HCT116 (cell line): ENCODE data around the gene FOXL2. TPM values are rescaled to one million over a fixed set of nuclear protein-coding genes. Genes with fewer than 3 reads are reported as not detected.

ENCODE experiments used
- ATAC-seq: fragments of 200-7000 bp; cut with Tn5 transposase; 2 replicates; pipeline ENCODE4 v1.9.1; 2020; ENCODE audit warnings: mild to moderate bottlenecking, moderate library complexity
- BruUV-seq: library from RNA; stranded (reverse); fragments of 400-500 nt; replicated peaks from 2 replicates; lab custom pipeline; 2021; lab: Mats Ljungman, UMichigan
- CTCF ChIA-PET: fragments of 300-600 bp; sonication (Branson Sonifier 250); formaldehyde crosslinking; loops from one replicate; lab custom pipeline; 2021; ENCODE audit warnings: antibody characterized with exemption; lab: Charles Lee
- POLR2A ChIA-PET: fragments of 300-600, 350-600 bp; sonication (Branson Sonifier 250); formaldehyde crosslinking; loops from one replicate; lab custom pipeline; 2021; ENCODE audit warnings: antibody characterized with exemption; lab: Charles Lee
- RAD21 ChIA-PET, 2 experiments: fragments of 300-600 bp; sonication (Branson Sonifier 250); formaldehyde crosslinking; loops; one replicate each; lab custom pipeline; 2023; ENCODE audit warnings: low total read pairs in 2 of 2; ENCODE audit not compliant: uncharacterized antibody in 2 of 2, unreplicated experiment in 2 of 2, low non-redundant PET in 1 of 2; lab: Charles Lee
- DNase-seq: peaks from one replicate; pipeline ENCODE4 v3.0.0-alpha.2; 2010; ENCODE audit warnings: low read depth, low spot score
- H2AFZ ChIP-seq: fragments of 200-600 bp; shearing (Covaris generic), sonication (generic); 2 replicates; pipeline ENCODE4 v1.6.1; 2017; ENCODE audit warnings: low read depth, mixed run types, mixed read lengths, antibody characterized with exemption, low read length; ENCODE audit not compliant: poor library complexity, severe bottlenecking
- H3K27ac ChIP-seq: 2 replicates; pipeline ENCODE4 v1.5.1; 2012; ENCODE audit warnings: low read depth, low read length
- H3K27me3 ChIP-seq: fragments of 200-600 bp; sonication (generic); 2 replicates; pipeline ENCODE4 v1.6.1; 2016; ENCODE audit warnings: mixed run types, low read length, mixed read lengths; ENCODE audit not compliant: insufficient read depth
- H3K36me3 ChIP-seq, 2 experiments: fragments of 200-500 bp in 1 of 2; fragments of 200-600 bp in 1 of 2; sonication (Bioruptor generic) in 1 of 2; sonication (generic) in 1 of 2; 2 replicates each; pipeline versions ENCODE4 v1.5.1 to v1.6.1; 2014 to 2016; ENCODE audit warnings: low read length in 2 of 2, inconsistent platforms in 1 of 2, mixed read lengths in 1 of 2, mixed run types in 1 of 2; ENCODE audit not compliant: insufficient read depth in 2 of 2, control insufficient read depth in 1 of 2
- H3K4me1 ChIP-seq, 2 experiments: fragments of 200-600 bp in 1 of 2; sonication (generic) in 1 of 2; 2 replicates each; pipeline versions ENCODE4 v1.5.1 to v1.6.1; 2012 to 2017; ENCODE audit warnings: low read length in 2 of 2, inconsistent platforms in 1 of 2, mild to moderate bottlenecking in 1 of 2, mixed read lengths in 1 of 2, mixed run types in 1 of 2, moderate library complexity in 1 of 2; ENCODE audit not compliant: insufficient read depth in 2 of 2, control insufficient read depth in 1 of 2
- H3K4me2 ChIP-seq: fragments of 200-600 bp; sonication (generic); 2 replicates; pipeline ENCODE4 v1.6.1; 2017; ENCODE audit warnings: mixed run types, low read length, mixed read lengths
- H3K4me3 ChIP-seq, 2 experiments: fragments of 200-600 bp in 1 of 2; sonication (generic) in 1 of 2; replicated peaks in 1 of 2; 2 replicates each; pipeline ENCODE4 v1.5.1; 2011 to 2016; ENCODE audit warnings: low read length in 2 of 2, control low read depth in 1 of 2, low read depth in 1 of 2, mild to moderate bottlenecking in 1 of 2, mixed read lengths in 1 of 2, mixed run types in 1 of 2
- H3K79me2 ChIP-seq: fragments of 200-600 bp; sonication (generic); 2 replicates; pipeline ENCODE4 v1.6.1; 2017; ENCODE audit warnings: mild to moderate bottlenecking, mixed run types, low read length, moderate library complexity, mixed read lengths; ENCODE audit not compliant: insufficient read depth
- H3K9ac ChIP-seq: fragments of 200-600 bp; sonication (generic); 2 replicates; pipeline ENCODE4 v1.6.1; 2016; ENCODE audit warnings: low read length, mixed read lengths
- H3K9me2 ChIP-seq: fragments of 200-600 bp; sonication (generic), shearing (Covaris generic); 2 replicates; pipeline ENCODE4 v1.6.1; 2017; ENCODE audit warnings: mixed run types, mild to moderate bottlenecking, moderate library complexity; ENCODE audit not compliant: insufficient read depth
- H3K9me3 ChIP-seq, 2 experiments: fragments of 200-500 bp in 1 of 2; fragments of 200-600 bp in 1 of 2; sonication (Bioruptor generic) in 1 of 2; sonication (generic) in 1 of 2; 2 replicates each; pipeline ENCODE4 v1.6.1; 2014 to 2017; ENCODE audit warnings: low read length in 2 of 2, mixed read lengths in 2 of 2, inconsistent platforms in 1 of 2, low read depth in 1 of 2, mild to moderate bottlenecking in 1 of 2, mixed run types in 1 of 2, moderate library complexity in 1 of 2; ENCODE audit not compliant: control insufficient read depth in 1 of 2, insufficient read depth in 1 of 2
- H4K20me1 ChIP-seq: fragments of 200-600 bp; sonication (generic), shearing (Covaris generic); 2 replicates; pipeline ENCODE4 v1.6.1; 2017; ENCODE audit warnings: mixed run types, mild to moderate bottlenecking, moderate library complexity; ENCODE audit not compliant: insufficient read depth
- ATF3 ChIP-seq: IDR thresholded peaks from 2 replicates; pipeline ENCODE4 v1.6.1; 2012
- CBX3 ChIP-seq: IDR thresholded peaks from 2 replicates; pipeline ENCODE4 v1.6.1; 2012; ENCODE audit warnings: low read depth
- CEBPB ChIP-seq: IDR thresholded peaks from 2 replicates; pipeline ENCODE4 v1.6.1; 2012; ENCODE audit warnings: low read depth
- EGR1 ChIP-seq: IDR thresholded peaks from 2 replicates; pipeline ENCODE4 v1.6.1; 2012; ENCODE audit warnings: low read depth
- ELF1 ChIP-seq: IDR thresholded peaks from 2 replicates; pipeline ENCODE4 v1.6.1; 2012; ENCODE audit warnings: low read depth, borderline replicate concordance
- EZH2 ChIP-seq: fragments of 200-600 bp; sonication (generic); IDR thresholded peaks from 2 replicates; pipeline ENCODE4 v1.6.1; 2017; ENCODE audit warnings: antibody characterized with exemption, mixed run types
- EZH2phosphoT487 ChIP-seq: fragments of 200-600 bp; IDR thresholded peaks from 2 replicates; pipeline ENCODE4 v1.6.1; 2018; ENCODE audit warnings: antibody characterized with exemption, borderline replicate concordance
- FOSL1 ChIP-seq: IDR thresholded peaks from 2 replicates; pipeline ENCODE4 v1.6.1; 2012; ENCODE audit warnings: low read depth
- JUND ChIP-seq: IDR thresholded peaks from 2 replicates; pipeline ENCODE4 v1.6.1; 2012
- MAX ChIP-seq: IDR thresholded peaks from 2 replicates; pipeline ENCODE4 v1.6.1; 2012
- RAD21 ChIP-seq: IDR thresholded peaks from 2 replicates; pipeline ENCODE4 v1.6.1; 2012; ENCODE audit warnings: low read depth, mild to moderate bottlenecking
- REST ChIP-seq: IDR thresholded peaks from 2 replicates; pipeline ENCODE4 v1.6.1; 2012; ENCODE audit warnings: low read depth
- SIN3A ChIP-seq: IDR thresholded peaks from 2 replicates; pipeline ENCODE4 v1.6.1; 2012; ENCODE audit warnings: low read depth
- SP1 ChIP-seq: IDR thresholded peaks from 2 replicates; pipeline ENCODE4 v1.6.1; 2012; ENCODE audit warnings: low read depth
- TCF7L2 ChIP-seq: IDR thresholded peaks from 2 replicates; pipeline ENCODE4 v1.7.0; 2011; ENCODE audit warnings: borderline replicate concordance, inconsistent platforms; ENCODE audit not compliant: insufficient read depth, insufficient read length; ENCODE audit errors: extremely low read depth
- ZBTB33 ChIP-seq: IDR thresholded peaks from 2 replicates; pipeline ENCODE4 v1.6.1; 2011; ENCODE audit warnings: mild to moderate bottlenecking, low read length, moderate library complexity; ENCODE audit not compliant: insufficient replicate concordance; ENCODE audit errors: extremely low read depth
- ZFX ChIP-seq: fragments of 450-650 bp; IDR thresholded peaks from 2 replicates; pipeline ENCODE4 v1.6.1; 2017
- intact Hi-C: fragments of 100-400 bp; cut with micrococcal nuclease; formaldehyde crosslinking; loops from 2 replicates; pipeline ENCODE4 v1.10.0; 2022
- total RNA-seq: library from RNA; stranded (reverse); gene quantifications from one replicate; pipeline ENCODE4 v1.2.1, GENCODE V29; 2021; ENCODE audit not compliant: unreplicated experiment

The FOXL2 gene
- total RNA-seq, 1 experiment from 2014 or later: not detected

- no peak overlapping the region for H3K4me3 ChIP-seq
- no peak overlapping the region for H3K9ac ChIP-seq
- intact Hi-C loops: loop anchor here (5.0 kb wide), 2 partner anchors 38 to 263 kb away; no protein-coding TSS in a partner anchor
- H3K27ac ChIP-seq: no peak overlapping the region
- peaks cover 6 to 18% of the 10 kb centered on the region in 2 experiments; a peak in 3 of 4 replicates for H3K4me1 ChIP-seq
- H3K27me3 ChIP-seq: no peaks in the 10 kb centered on the region
- DNase-seq: no peak
- no TSS peak for BruUV-seq
- RAD21 ChIA-PET: no interaction called here
- H3K36me3 ChIP-seq: no peaks in the 10 kb centered on the region
- no peaks in the 10 kb centered on the region for H4K20me1 ChIP-seq
- TF ChIP-seq CEBPB (no peak), REST (no peak), TCF7L2 (no peak), ATF3 (no peak), SP1 (no peak), ZBTB33 (no peak), MAX (no peak), JUND (no peak), SIN3A (no peak), ELF1 (no peak), EGR1 (no peak), EZH2 (no peak), CBX3 (no peak), ZFX (no peak), RAD21 (no peak), EZH2phosphoT487 (no peak), FOSL1 (no peak)
- CTCF ChIA-PET: no interaction called here
- no peak for ATAC-seq
- H3K4me2 ChIP-seq: no peak overlapping the region
- POLR2A ChIA-PET: no interaction called here
- H3K9me2 ChIP-seq: no peaks in the 10 kb centered on the region
- H3K9me3 ChIP-seq: no peaks in the 10 kb centered on the region
- H2AFZ ChIP-seq: no peak overlapping the region
- H3K79me2 ChIP-seq: no peaks in the 10 kb centered on the region
These were observed 7.9 kb downstream of the FOXL2 start for GRCh38 chr3:138938877-138939560.
